Mesendoderm (in vitro differentiated cells): Measurements from ENCODE around the gene SSC5D.

Experiments
- DNase-seq: peaks from one replicate; pipeline ENCODE4 v3.0.0; 2013
- H2AK5ac ChIP-seq: 2 replicates; pipeline ENCODE4 v1.6.1; 2013; ENCODE audit warnings: low read length, inconsistent platforms
- H2BK120ac ChIP-seq: 2 replicates; pipeline ENCODE4 v1.6.1; 2013; ENCODE audit warnings: low read depth, mild to moderate bottlenecking, low read length, moderate library complexity, mixed read lengths
- H2BK15ac ChIP-seq: replicated peaks from 2 replicates; pipeline ENCODE4 v1.6.1; 2013; ENCODE audit warnings: low read depth, mild to moderate bottlenecking, moderate library complexity
- H2BK5ac ChIP-seq: 2 replicates; pipeline ENCODE4 v1.6.1; 2013; ENCODE audit warnings: low read length, inconsistent platforms
- H3K18ac ChIP-seq: 2 replicates; pipeline ENCODE4 v1.6.1; 2013; ENCODE audit warnings: mild to moderate bottlenecking, low read length, mixed read lengths
- H3K23ac ChIP-seq: one replicate; pipeline ENCODE4 v1.6.1; 2013; ENCODE audit warnings: low read length
- H3K27ac ChIP-seq: 2 replicates; pipeline ENCODE4 v1.5.1; 2013; ENCODE audit warnings: low read depth, mild to moderate bottlenecking, inconsistent platforms, low read length, moderate library complexity
- H3K27me3 ChIP-seq: 2 replicates; pipeline ENCODE4 v1.6.1; 2013; ENCODE audit warnings: low read length, control low read depth, mild to moderate bottlenecking, inconsistent platforms; ENCODE audit not compliant: insufficient read depth, poor library complexity
- H3K36me3 ChIP-seq: 2 replicates; pipeline ENCODE4 v1.6.1; 2013; ENCODE audit warnings: low read length, inconsistent platforms; ENCODE audit not compliant: control insufficient read depth, insufficient read depth
- H3K4ac ChIP-seq: one replicate; pipeline ENCODE4 v1.6.1; 2013; ENCODE audit warnings: low read depth, mild to moderate bottlenecking, low read length, moderate library complexity
- H3K4me1 ChIP-seq: 2 replicates; pipeline ENCODE4 v1.6.1; 2013; ENCODE audit warnings: low read depth, low read length, inconsistent platforms; ENCODE audit not compliant: control insufficient read depth
- H3K4me2 ChIP-seq: 2 replicates; pipeline ENCODE4 v1.6.1; 2013; ENCODE audit warnings: low read length
- H3K4me3 ChIP-seq: 2 replicates; pipeline ENCODE4 v1.5.1; 2013; ENCODE audit warnings: mild to moderate bottlenecking, low read length
- H3K56ac ChIP-seq: one replicate; pipeline ENCODE4 v1.6.1; 2013; ENCODE audit warnings: low read length
- H3K79me1 ChIP-seq: 2 replicates; pipeline ENCODE4 v1.6.1; 2013; ENCODE audit warnings: low read length, inconsistent platforms
- H3K79me2 ChIP-seq: 2 replicates; pipeline ENCODE4 v1.6.1; 2013; ENCODE audit warnings: mild to moderate bottlenecking, low read length; ENCODE audit not compliant: control insufficient read depth, insufficient read depth
- H3K9ac ChIP-seq: 2 replicates; pipeline ENCODE4 v1.6.1; 2013; ENCODE audit warnings: low read length, inconsistent platforms
- H4K5ac ChIP-seq: one replicate; pipeline ENCODE4 v1.6.1; 2013; ENCODE audit warnings: low read length
- H4K8ac ChIP-seq: one replicate; pipeline ENCODE4 v1.6.1; 2013; ENCODE audit warnings: low read depth, mild to moderate bottlenecking, control low read depth, low read length, moderate library complexity
- WGBS: extraction: QIAGEN DNeasy Blood & Tissue Kit; methylation state at CpG from one replicate; pipeline ENCODE4 v1.1.7; 2013; ENCODE audit warnings: low lambda C conversion rate, missing lambda C conversion rate; ENCODE audit not compliant: insufficient coverage; ENCODE audit errors: extremely low coverage; 5-methylcytosine and 5-hydroxymethylcytosine counted together

Gene SSC5D

DNA sequence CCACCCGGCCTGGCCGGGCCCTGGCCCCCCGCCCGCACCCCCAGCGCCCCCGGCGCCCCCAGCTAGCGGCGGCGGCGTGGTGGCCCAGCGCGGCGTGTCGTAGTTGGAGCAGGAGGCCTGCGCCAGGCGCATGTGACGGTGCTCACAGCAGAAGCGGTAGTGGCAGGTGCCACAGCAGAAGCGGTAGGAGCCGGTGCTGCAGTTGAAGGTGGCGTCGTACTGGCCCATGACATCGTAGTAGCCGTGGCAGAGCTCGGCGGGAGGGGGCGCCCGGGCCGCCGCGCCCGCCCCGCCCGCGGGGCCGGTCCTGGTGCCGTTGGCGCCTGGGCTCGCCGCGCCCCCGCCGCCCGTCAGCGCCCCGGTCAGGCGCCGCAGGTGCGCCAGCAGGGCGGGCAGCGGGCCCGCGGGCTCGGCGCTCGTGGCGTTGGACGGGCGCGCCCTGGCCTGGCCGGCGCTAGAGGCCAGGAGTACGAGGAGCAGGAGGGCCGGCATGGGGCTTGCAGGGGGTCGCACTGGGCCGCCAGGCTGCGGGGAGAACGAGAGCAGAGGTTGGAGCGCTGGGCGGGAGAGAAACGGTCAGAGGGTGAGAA, 45.8 kb upstream of the SSC5D start:
- WGBS, result no CpG with 5 or more reads among the region's 72 CpGs

DNA sequence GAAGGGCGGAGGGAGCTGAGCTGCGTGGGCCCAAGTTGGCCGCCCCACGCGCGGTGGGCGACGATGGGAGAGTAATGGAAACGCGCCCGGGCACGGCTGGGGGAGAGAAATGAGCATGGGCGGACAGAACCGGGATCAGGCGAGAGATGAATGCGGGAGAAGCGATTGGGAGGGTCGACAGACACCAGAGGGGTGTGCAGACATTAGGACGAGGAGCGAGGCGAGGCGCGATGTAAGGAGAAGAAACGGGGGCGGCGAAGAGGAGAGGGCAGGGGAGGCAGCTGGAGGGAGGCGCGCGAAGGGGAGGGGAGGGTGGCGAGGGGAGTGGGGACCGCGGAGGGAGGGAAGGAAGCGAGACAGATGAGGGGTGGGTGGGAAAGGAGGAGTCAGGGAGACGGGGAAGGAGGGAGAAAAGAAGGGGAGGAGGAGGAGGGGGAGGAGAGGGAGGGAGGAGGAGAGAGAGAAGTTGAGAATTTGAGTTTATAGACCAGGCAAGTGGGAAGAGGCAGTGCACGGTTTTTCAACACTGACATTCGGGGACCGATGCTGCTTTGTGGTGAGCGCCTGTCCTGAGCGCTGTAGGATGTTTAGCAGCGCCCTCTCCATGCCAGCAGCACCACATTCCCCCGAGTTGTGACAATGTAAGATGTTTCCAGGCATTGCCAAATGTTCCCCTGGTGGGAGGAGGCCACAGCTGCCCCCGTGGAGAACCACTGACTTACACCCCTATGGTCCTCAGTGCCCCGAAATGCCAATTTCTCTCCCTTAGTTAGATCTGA, 45.0 kb upstream of the SSC5D start, which contains the start of gene SHISA7:
TSS of gene SHISA7 (minus strand) at position 256 of the 779 bp plus-strand sequence. CDS start 437 bp downstream, outside the sequence.
- no peak within 1 kb of the TSS for H3K9ac ChIP-seq
- WGBS, result no CpG with 5 or more reads among the region's 43 CpGs

More for the DNA sequence above, 45.8 kb upstream of the SSC5D start:
- Histone ChIP-seq H2AK5ac (no peak overlapping the region), H2BK120ac (no peak overlapping the region), H3K79me2 (no peaks in the 10 kb centered on the region), H4K5ac (no peak overlapping the region), H3K79me1 (no peaks in the 10 kb centered on the region), H3K4me1 (no peaks in the 10 kb centered on the region), H3K27ac (no peak overlapping the region), H3K18ac (no peak overlapping the region), H3K23ac (no peak overlapping the region), H3K4me2 (no peak overlapping the region), H3K27me3 (peaks cover 43% of the 10 kb centered on the region), H3K9ac (no peak overlapping the region), H2BK5ac (no peak overlapping the region), H3K56ac (no peak overlapping the region), H2BK15ac (no peak overlapping the region), H3K36me3 (no peaks in the 10 kb centered on the region), H3K4ac (no peak overlapping the region), H4K8ac (no peak overlapping the region), H3K4me3 (no peak overlapping the region)
- no peak for DNase-seq

GRCh38 chr19:55443824-55444480, 44.3 kb upstream of the SSC5D start:
- no CpG with 5 or more reads among the region's 18 CpGs for WGBS
- Histone ChIP-seq H3K36me3 (no peaks in the 10 kb centered on the region), H3K4me2 (no peak overlapping the region), H4K5ac (no peak overlapping the region), H3K56ac (no peak overlapping the region), H2AK5ac (no peak overlapping the region), H2BK5ac (no peak overlapping the region), H3K27me3 (peaks cover 43% of the 10 kb centered on the region), H4K8ac (no peak overlapping the region), H3K4me1 (no peaks in the 10 kb centered on the region), H3K79me1 (no peaks in the 10 kb centered on the region), H2BK120ac (no peak overlapping the region), H3K79me2 (no peaks in the 10 kb centered on the region), H2BK15ac (no peak overlapping the region), H3K27ac (no peak overlapping the region), H3K9ac (no peak overlapping the region), H3K4ac (no peak overlapping the region), H3K23ac (no peak overlapping the region), H3K18ac (no peak overlapping the region), H3K4me3 (no peak overlapping the region)
- DNase-seq, result no peak

More for the DNA sequence above, 45.0 kb upstream of the SSC5D start, which contains the start of gene SHISA7:
- H2BK120ac ChIP-seq, result no peak within 1 kb of the TSS
- H4K8ac ChIP-seq, result no peak within 1 kb of the TSS
- no peak within 1 kb of the TSS for H3K27ac ChIP-seq
- no peak within 1 kb of the TSS for H3K4me3 ChIP-seq
- DNase-seq, result no peak
- no peak within 1 kb of the TSS for H4K5ac ChIP-seq
- no peaks in the 10 kb centered on the region for H3K36me3 ChIP-seq
- H2BK5ac ChIP-seq, result no peak within 1 kb of the TSS
- no peaks in the 10 kb centered on the region for H3K79me1 ChIP-seq
- H3K4me1 ChIP-seq, result no peaks in the 10 kb centered on the region
- H3K18ac ChIP-seq, result no peak within 1 kb of the TSS
- H2AK5ac ChIP-seq, result no peak within 1 kb of the TSS
- H2BK15ac ChIP-seq, result no peak within 1 kb of the TSS
- H3K4me2 ChIP-seq, result no peak within 1 kb of the TSS
- no peaks in the 10 kb centered on the region for H3K79me2 ChIP-seq
- no peak within 1 kb of the TSS for H3K56ac ChIP-seq
- no peak within 1 kb of the TSS for H3K4ac ChIP-seq
- peaks cover 43% of the 10 kb centered on the region for H3K27me3 ChIP-seq
- no peak within 1 kb of the TSS for H3K23ac ChIP-seq

GRCh38 chr19:55444646-55445045, 43.6 kb upstream of the SSC5D start:
- Histone ChIP-seq H3K4me1 (no peaks in the 10 kb centered on the region), H3K9ac (no peak overlapping the region), H3K23ac (no peak overlapping the region), H3K79me2 (no peaks in the 10 kb centered on the region), H3K56ac (no peak overlapping the region), H3K79me1 (no peaks in the 10 kb centered on the region), H4K8ac (no peak overlapping the region), H3K4me3 (no peak overlapping the region), H2BK120ac (no peak overlapping the region), H3K36me3 (no peaks in the 10 kb centered on the region), H3K18ac (no peak overlapping the region), H3K4ac (no peak overlapping the region), H3K27ac (no peak overlapping the region), H3K27me3 (peaks cover 45% of the 10 kb centered on the region), H4K5ac (no peak overlapping the region), H2AK5ac (no peak overlapping the region), H3K4me2 (no peak overlapping the region), H2BK5ac (no peak overlapping the region), H2BK15ac (no peak overlapping the region)
- no peak for DNase-seq
- no CpG with 5 or more reads among the region's 11 CpGs for WGBS

- Histone ChIP-seq H3K4me3 (no peak overlapping the region), H2BK5ac (no peak overlapping the region), H2BK120ac (no peak overlapping the region), H3K9ac (no peak overlapping the region), H3K27ac (no peak overlapping the region), H2BK15ac (no peak overlapping the region), H3K27me3 (peaks cover 44% of the 10 kb centered on the region), H2AK5ac (no peak overlapping the region), H3K79me1 (no peaks in the 10 kb centered on the region), H3K79me2 (no peaks in the 10 kb centered on the region), H3K18ac (no peak overlapping the region), H3K4ac (no peak overlapping the region), H3K56ac (no peak overlapping the region), H4K8ac (no peak overlapping the region), H3K23ac (no peak overlapping the region), H3K4me2 (no peak overlapping the region), H3K36me3 (no peaks in the 10 kb centered on the region), H4K5ac (no peak overlapping the region), H3K4me1 (no peaks in the 10 kb centered on the region)
- no peak for DNase-seq
- no CpG with 5 or more reads among the region's 8 CpGs for WGBS
Observed at GRCh38 chr19:55446060-55446459, 42.2 kb upstream of the SSC5D start.
